H1 (cell line): ENCODE data around the gene DENND1A. TPM values are rescaled to one million over a fixed set of nuclear protein-coding genes. Genes with fewer than 3 reads are reported as not detected.

ENCODE experiments used
- CBX5 ChIP-seq: fragments of 300-800, 300-1000 bp; sonication (generic); IDR thresholded peaks from 2 replicates; pipeline ENCODE4 v1.7.1; 2016; ENCODE audit warnings: antibody characterized with exemption, low read length, low read depth
- CREB1 ChIP-seq: IDR thresholded peaks from 2 replicates; pipeline ENCODE4 v1.6.1; 2012; ENCODE audit warnings: inconsistent platforms
- CTBP2 ChIP-seq: IDR thresholded peaks from 2 replicates; pipeline ENCODE4 v1.7.0; 2011; ENCODE audit warnings: borderline replicate concordance, mild to moderate bottlenecking, moderate library complexity, mixed read lengths, low read length; ENCODE audit not compliant: insufficient read depth, insufficient read length
- EZH2 ChIP-seq: fragments of 200-600 bp; sonication (generic); IDR thresholded peaks from 2 replicates; pipeline ENCODE4 v1.7.1; 2012; ENCODE audit warnings: low read depth, mild to moderate bottlenecking, moderate library complexity, low read length, inconsistent platforms; ENCODE audit not compliant: severe bottlenecking
- GABPA ChIP-seq: IDR thresholded peaks from 2 replicates; pipeline ENCODE4 v1.6.1; 2011; ENCODE audit warnings: mild to moderate bottlenecking, low read length, moderate library complexity, borderline replicate concordance; ENCODE audit not compliant: insufficient read depth
- HDAC2 ChIP-seq, 2 experiments: fragments of 300-600 bp in 1 of 2; sonication (generic) in 1 of 2; IDR thresholded peaks; 2 replicates each; pipeline ENCODE4 v1.6.1; 2011 to 2012; ENCODE audit warnings: low read depth in 2 of 2, low read length in 2 of 2, mild to moderate bottlenecking in 2 of 2, moderate library complexity in 2 of 2, borderline replicate concordance in 1 of 2, inconsistent platforms in 1 of 2
- SIX5 ChIP-seq: IDR thresholded peaks from 2 replicates; pipeline ENCODE4 v1.6.1; 2011; ENCODE audit warnings: mild to moderate bottlenecking, low read depth, low read length
- SUZ12 ChIP-seq: fragments of 200-600 bp; sonication (generic); IDR thresholded peaks from 2 replicates; pipeline ENCODE4 v1.6.1; 2012; ENCODE audit warnings: mild to moderate bottlenecking, inconsistent platforms, low read length, moderate library complexity, mixed read lengths
- TAF7 ChIP-seq: optimal IDR thresholded peaks from 2 replicates; pipeline ENCODE3; 2011; ENCODE audit warnings: low read depth, mild to moderate bottlenecking, inconsistent platforms, low read length, moderate library complexity, borderline replicate concordance
- TEAD4 ChIP-seq: IDR thresholded peaks from 2 replicates; pipeline ENCODE4 v1.6.1; 2012; ENCODE audit warnings: low read depth, low read length, inconsistent platforms, mixed read lengths
- ZNF274 ChIP-seq: IDR thresholded peaks from 2 replicates; pipeline ENCODE4 v1.7.0; 2012; ENCODE audit warnings: low read length, borderline replicate concordance; ENCODE audit errors: extremely low read depth
- polyA plus RNA-seq, 7 experiments: library from polyadenylated mRNA; depleted of rRNA in 3 of 7; stranded (reverse) in 5 of 7; unstranded in 2 of 7; fragments of >200 nt in 5 of 7; fragments of 200-250 nt in 2 of 7; gene quantifications; 1 replicate in 5 of 7; 2 replicates in 1 of 7; 4 replicates in 1 of 7; pipeline versions ENCODE4 v1.2.1 to v1.2.3, GENCODE V29; 2011 to 2013; ENCODE audit warnings: missing spikeins in 2 of 7, mixed read lengths in 2 of 7
- total RNA-seq: library from RNA; stranded (reverse); fragmentation: NEBNext Ultra II Directional; extraction: Animal tissue kit (Norgen Biotek cat#: 25700); gene quantifications from 2 replicates; pipeline ENCODE4 v1.2.1, GENCODE V29; 2021
- TF ChIP-seq, protein P1 (sequence below): IDR thresholded peaks from 2 replicates; pipeline ENCODE4 v1.6.1; 2012; ENCODE audit warnings: inconsistent platforms

The DENND1A gene
- total and polyA plus RNA-seq, 2 of the 8 experiments (the other 6 are each of a cell fraction or from before 2014, with no cell fraction given): 24.1 to 26.4 TPM

DNA sequence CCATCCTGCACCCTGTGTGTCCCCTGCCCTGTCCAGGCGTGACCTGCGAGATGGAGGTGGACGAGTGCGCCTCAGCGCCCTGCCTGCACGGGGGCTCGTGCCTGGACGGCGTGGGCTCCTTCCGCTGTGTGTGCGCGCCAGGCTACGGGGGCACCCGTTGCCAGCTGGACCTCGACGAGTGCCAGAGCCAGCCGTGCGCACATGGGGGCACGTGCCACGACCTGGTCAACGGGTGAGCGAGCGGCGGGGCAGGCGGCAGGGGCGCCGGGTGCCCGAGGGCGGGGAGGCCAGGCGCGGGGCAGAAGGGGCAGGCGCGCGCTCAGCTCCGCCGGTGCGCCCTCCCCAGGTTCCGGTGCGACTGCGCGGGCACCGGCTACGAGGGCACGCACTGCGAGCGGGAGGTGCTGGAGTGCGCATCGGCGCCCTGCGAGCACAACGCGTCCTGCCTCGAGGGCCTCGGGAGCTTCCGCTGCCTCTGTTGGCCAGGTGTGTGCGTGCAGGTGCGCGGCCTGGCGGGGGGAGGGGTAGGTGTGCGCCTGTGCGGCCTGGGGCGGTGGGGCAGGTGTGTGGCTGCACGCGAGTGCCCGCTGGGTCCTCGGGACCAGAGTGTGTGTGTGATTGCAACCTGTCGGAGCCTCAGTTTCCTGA lies 563.9 kb downstream of the DENND1A start (continued):
- TF ChIP-seq CTBP2 (no peak), SIX5 (no peak), HDAC2 (IDR thresholded peaks at IDR 0.05; ENCODE audit: borderline replicate concordance in 1 of 2, low read depth in 2 of 2, low read length in 2 of 2) (no peak), SUZ12 (no peak), CBX5 (no peak), EZH2 (no peak), GABPA (no peak), ZNF274 (no peak), TEAD4 (no peak), CREB1 (peak; percentile 13; the same call in 1 of the 2 replicates), TAF7 (no peak)
- TF ChIP-seq, protein P1, sequence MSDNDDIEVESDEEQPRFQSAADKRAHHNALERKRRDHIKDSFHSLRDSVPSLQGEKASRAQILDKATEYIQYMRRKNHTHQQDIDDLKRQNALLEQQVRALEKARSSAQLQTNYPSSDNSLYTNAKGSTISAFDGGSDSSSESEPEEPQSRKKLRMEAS: peak; percentile 71
